H54 (cell line): Measurements from ENCODE around the gene LTB4R.
A peak's percentile ranks its signal among the peaks of the same experiment; 100 is the strongest.

Source experiments
- DNase-seq: peaks from one replicate; pipeline ENCODE4 v3.0.0; 2011; ENCODE audit warnings: low spot score, mixed read lengths; ENCODE audit not compliant: insufficient read length
- FAIRE-seq: peaks from 3 replicates; lab custom pipeline; 2011; peaks lifted over from hg19 to GRCh38; lab: Jason Lieb, UNC
- POLR2A ChIP-seq: IDR thresholded peaks from 2 replicates; pipeline ENCODE4 v1.6.1; 2011; ENCODE audit warnings: low read depth, mild to moderate bottlenecking, low read length

LTB4R gene

GRCh38 chr14:24271834-24272263, 39.5 kb upstream of the LTB4R start:
- DNase-seq, result peak; percentile 40
- TF ChIP-seq POLR2A, result no peak
- FAIRE-seq, result no peak

GRCh38 chr14:24272467-24272866, 38.8 kb upstream of the LTB4R start:
- TF ChIP-seq POLR2A, result no peak
- DNase-seq (no peak), FAIRE-seq (no peak)

- DNase-seq, result no peak
- no peak for FAIRE-seq
- TF ChIP-seq POLR2A, result no peak
Observed at GRCh38 chr14:24273422-24273998, 37.8 kb upstream of the LTB4R start.

GRCh38 chr14:24274101-24274543, 37.2 kb upstream of the LTB4R start:
- FAIRE-seq, result no peak
- no peak for DNase-seq
- TF ChIP-seq POLR2A, result no peak

- DNase-seq (no peak), FAIRE-seq (no peak)
- no peak for TF ChIP-seq POLR2A
Observed at GRCh38 chr14:24277071-24277470, 34.2 kb upstream of the LTB4R start.

- no peak for FAIRE-seq
Observed at GRCh38 chr14:24277606-24278321, 33.5 kb upstream of the LTB4R start.

GRCh38 chr14:24278424-24278823, 32.9 kb upstream of the LTB4R start:
- no peak for TF ChIP-seq POLR2A
- FAIRE-seq (no peak), DNase-seq (no peak)

More at GRCh38 chr14:24277606-24278321, 33.5 kb upstream of the LTB4R start:
- no peak for TF ChIP-seq POLR2A
- no peak for DNase-seq

GRCh38 chr14:24279301-24280186, 31.8 kb upstream of the LTB4R start:
- TF ChIP-seq POLR2A, result no peak
- DNase-seq (no peak), FAIRE-seq (no peak)

GRCh38 chr14:24280797-24281460, 30.4 kb upstream of the LTB4R start:
- TF ChIP-seq POLR2A, result no peak
- FAIRE-seq, result no peak
- no peak for DNase-seq

GRCh38 chr14:24281636-24282035, 29.7 kb upstream of the LTB4R start:
- DNase-seq, result no peak
- FAIRE-seq, result no peak
- no peak for TF ChIP-seq POLR2A

GRCh38 chr14:24282736-24283135, 28.6 kb upstream of the LTB4R start:
- TF ChIP-seq POLR2A, result no peak
- DNase-seq (no peak), FAIRE-seq (no peak)

GRCh38 chr14:24283796-24284460, 27.4 kb upstream of the LTB4R start:
- no peak for DNase-seq
- TF ChIP-seq POLR2A, result no peak
- FAIRE-seq, result no peak

- no peak for TF ChIP-seq POLR2A
- FAIRE-seq, result no peak
- DNase-seq, result no peak
Observed at GRCh38 chr14:24284501-24285035, 26.7 kb upstream of the LTB4R start.
